HG03354 (cell line): ENCODE measurements around the gene LIPN.
A peak's percentile ranks its signal among the peaks of the same experiment; 100 is the strongest.
"Not testable (repeated sequence)": the region's sequence is repeated elsewhere in the genome, so short reads cannot be mapped to it uniquely, and the experiment has no call there.

Source experiments
- ATAC-seq: cut with Tn5 transposase; IDR thresholded peaks from one replicate; pipeline ENCODE4 v1.9.1; 2021; ENCODE audit warnings: mild to moderate bottlenecking; ENCODE audit not compliant: unreplicated experiment, poor library complexity, severe bottlenecking

Gene LIPN, protein sequence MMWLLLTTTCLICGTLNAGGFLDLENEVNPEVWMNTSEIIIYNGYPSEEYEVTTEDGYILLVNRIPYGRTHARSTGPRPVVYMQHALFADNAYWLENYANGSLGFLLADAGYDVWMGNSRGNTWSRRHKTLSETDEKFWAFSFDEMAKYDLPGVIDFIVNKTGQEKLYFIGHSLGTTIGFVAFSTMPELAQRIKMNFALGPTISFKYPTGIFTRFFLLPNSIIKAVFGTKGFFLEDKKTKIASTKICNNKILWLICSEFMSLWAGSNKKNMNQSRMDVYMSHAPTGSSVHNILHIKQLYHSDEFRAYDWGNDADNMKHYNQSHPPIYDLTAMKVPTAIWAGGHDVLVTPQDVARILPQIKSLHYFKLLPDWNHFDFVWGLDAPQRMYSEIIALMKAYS

DNA sequence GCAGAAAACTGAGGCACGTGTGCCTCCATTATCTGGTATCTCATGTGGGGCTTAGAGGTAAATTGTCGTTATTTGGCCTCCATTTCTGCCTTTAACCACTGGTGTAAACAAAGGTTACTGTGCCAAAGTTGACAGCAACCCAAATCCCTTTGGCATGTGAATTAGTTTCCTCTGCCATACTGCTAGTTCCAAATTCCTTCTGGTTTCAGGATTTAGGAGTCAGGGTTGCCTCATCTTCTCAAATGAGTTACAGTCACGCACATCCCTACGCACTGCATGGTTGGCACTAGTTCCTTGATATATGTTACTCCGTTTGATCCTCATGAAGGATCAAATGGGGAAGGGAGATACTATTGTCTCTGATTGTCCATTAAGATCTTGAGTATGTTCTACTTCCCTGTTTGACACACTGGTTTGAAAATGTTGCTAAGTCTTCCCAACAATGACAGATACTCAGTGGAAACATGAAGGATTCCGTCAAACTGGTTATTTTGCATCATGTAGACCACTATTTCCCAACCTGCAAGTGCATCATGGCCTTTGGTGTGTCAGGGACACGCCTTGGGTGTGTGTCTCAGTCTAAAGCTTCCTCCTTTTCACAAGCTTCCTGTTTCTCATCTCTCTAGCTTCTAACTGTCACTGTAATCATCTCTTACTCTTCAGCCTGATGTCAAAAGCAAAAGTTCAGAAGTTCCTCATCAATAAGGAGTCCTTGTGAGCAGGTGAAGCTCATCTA, at the start of gene LIPN:
TSS of gene LIPN (plus strand) at position 655 of the 736 bp plus-strand sequence. CDS start 1,386 bp downstream, outside the sequence.
- ATAC-seq, result no peak

DNA sequence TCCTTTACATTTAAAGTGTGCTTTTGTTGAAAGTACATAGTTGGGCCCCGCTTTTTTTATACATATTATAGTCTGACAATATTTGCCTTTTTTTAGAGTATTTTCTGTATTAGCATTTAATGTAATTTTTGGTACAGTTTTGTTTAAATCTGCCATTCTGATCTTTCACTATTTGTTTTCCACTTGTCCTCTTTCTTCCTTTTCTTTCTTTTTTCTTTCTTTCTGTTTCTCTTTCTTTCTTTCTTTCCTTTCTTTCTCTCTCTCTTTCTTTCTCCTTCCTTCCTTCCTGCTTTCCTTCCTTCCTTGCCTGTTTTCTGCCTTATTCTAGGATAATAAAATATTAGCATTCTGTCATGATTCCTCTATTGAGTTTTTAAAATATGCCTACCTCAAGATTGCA, 44.3 kb upstream of the LIPN start:
- no peak for ATAC-seq

DNA sequence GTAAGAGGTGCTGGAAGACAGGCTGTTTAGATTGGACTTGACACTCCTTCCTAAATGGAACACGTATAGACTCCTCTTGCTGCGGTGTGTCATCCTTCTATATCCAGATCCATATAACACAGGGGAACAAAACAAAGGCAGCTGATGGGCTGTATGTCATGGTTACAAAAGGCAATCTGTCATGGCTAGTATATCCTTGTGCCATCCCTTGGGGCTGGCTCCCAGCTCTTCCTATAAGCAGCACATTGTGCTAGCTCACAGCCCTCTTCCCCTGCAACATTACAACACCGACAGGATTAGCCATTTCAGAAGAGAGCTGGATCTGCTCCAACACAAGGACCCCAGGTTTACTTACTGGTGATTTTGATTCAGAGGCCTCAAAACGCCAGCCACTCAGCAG, 38.4 kb upstream of the LIPN start:
- no peak for ATAC-seq

DNA sequence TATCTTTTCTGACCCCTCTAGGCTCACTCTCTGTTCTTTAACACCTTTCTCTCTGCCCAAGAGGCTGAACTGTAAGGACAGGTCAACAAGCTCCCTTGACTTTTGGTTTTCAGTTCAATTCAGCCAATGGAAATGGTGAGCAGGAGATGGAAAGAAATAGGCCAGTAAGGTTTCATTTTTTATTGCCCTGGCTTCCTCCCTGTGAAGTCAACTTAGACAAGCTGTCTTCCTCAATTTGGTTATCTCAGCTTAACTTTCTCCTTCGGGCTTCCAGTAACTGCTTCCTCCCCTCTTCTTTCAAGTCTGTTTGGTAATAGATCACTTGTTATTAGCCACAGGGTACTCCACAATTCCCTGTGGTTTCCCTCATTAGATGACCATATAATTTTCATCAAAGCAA, 34.0 kb upstream of the LIPN start:
- peak; percentile 69 for ATAC-seq

DNA sequence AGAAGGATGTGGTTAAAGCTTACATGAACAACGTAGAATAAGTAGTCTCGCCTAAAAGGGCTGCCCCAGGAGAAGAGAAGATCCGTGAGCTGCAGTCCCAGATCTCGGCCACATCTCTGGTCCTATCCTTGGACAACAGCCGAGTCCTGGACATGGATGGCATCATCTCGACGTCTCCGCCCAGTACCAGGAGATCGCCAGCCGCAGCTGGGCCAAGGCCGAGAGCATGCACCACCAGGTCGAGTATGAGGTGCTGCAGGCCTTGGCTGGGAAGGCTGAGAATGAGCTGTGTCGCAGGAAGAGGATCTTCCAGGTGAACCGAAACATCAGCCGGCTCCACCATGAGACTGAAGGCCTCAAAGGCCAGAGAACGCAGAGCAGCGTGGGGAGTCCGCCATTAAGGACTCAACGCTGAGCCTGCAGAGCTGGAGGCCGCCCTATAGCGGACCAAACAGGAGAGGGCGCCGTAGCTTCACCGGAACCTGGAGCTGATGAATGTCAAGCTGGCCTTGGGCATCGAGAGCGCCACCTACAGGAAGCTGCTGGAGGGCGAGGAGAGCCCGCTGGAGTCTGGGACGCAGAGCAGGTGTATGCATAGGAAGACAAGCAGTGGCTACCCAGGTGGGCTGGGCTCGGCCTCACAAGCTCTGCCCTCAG, 31.6 kb upstream of the LIPN start:
- no peak for ATAC-seq

DNA sequence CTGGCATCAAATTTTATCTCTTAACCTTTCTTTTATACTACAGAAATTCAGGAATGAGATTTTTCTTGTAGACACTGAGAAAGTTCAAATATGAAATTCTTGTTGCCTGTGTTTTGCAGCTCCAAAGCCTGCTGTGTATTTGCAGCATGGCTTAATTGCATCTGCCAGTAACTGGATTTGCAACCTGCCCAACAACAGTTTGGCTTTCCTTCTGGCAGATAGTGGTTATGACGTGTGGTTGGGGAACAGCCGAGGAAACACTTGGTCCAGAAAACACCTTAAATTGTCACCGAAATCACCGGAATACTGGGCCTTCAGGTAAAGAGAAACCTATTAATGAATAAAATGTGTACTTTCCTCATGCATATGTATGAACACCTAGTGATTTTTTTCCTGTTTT, 29.0 kb upstream of the LIPN start:
- ATAC-seq, result no peak

DNA sequence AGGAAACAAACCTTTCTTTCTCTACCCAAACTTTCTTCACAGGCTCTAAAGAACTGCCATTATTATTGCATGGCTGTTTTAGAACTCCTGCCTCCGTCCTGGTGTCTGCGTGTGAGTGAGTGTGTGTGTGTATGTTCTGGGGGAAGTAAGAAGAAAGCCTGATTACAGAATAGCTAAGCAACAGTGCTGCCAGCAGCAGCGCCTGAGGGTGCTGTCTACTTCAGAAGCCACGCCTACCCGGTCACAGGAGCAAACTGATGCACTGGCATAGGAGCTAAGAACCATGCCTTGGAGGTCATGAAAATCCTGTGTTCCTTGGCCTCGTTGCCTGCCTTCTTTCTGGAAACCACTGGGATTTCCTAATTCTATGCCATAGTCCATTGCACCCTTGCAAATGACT, 28.5 kb upstream of the LIPN start:
- ATAC-seq, result no peak

DNA sequence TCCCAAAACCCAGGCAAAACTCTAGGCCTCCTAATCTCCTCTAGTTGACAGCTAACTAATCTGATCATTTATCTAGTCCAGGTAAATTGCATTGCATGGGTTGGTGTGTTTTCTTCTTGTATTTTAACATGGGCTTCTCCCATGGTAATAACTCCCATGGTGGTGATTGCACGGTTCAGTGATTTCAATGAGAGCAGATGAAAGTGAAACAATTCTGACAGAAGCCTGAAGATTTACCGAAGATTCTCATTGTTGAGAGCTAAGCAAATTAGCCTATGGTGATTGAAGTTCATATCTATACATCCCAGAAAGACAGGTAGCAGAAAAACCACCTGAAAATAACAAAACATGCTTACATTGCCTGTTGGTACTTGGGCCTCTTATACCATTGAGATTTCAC, 26.6 kb upstream of the LIPN start:
- ATAC-seq, result no peak

DNA sequence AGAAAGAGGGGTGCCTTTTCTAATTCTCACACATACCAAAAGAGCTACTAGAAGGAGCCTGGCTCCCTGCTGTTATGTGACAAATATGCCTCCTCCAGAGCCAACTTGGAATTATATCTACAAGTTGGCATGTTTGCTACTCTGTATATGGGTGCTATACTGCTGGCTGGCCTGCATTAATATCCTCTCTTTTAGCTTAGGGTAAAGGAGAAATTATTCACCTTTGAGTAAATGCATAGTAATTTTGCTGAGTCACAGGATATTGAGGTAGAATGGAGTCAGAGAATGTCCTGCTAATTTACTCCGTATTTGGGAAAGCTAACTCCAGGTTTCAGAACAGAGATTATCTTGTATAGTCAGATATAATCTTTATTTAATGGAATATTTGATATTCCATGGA, 24.2 kb upstream of the LIPN start:
- ATAC-seq, result no peak

DNA sequence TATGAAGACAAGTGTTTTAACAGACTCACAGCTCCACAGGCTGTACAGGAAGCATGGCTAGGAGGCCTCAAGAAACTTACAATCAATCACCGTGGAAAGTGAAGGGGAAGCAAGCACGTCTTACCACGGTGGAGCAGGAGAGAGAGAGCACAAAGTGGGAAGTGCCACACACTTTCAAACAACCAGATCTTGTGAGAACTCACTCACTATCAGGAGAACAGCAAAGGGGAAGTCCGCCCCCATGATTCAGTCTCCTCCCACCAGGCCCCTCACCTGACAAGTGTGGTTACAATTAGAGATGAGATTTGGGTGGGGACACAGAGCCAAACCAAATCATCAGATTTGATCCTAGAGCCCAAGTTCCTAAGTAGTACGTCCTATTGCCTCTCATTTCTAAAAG, 17.9 kb upstream of the LIPN start:
- ATAC-seq, result not testable (repeated sequence)

DNA sequence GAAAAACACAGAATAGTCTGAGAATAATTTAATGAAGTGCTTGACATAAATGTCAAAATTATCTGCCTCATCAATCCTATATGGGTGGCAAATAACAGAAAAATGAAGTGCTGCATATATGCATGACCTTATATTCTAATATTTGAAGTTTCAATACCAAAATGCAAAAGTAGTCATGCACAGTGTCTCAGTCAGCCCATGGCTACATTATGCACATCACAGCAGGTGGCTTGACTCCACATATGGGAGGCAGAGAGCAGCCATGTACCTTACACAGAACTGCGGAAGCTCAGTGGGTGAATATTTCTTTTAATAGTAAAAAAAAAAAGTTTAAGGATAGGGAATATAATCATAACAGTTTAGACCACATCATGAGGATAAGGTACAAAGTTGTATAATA, 17.4 kb upstream of the LIPN start:
- no peak for ATAC-seq

DNA sequence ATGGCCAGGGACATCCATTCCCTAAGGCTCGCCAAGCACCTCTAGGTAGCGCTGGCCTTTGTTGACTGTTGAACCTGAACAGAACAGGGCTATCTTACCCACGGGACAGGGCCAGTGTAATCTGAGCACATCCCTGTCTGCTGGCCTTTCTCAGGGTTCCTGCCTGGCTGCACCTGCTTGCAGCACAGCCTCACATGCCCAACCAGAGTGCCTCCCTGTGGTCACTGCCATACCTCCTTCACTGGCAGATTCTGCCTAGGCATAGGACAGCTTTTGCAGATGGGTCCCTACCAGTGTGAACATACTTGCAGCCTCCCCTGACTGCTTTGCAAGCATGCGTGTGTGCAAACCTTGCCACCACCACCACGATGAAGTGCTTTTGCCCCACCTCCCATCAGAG, 15.8 kb upstream of the LIPN start:
- ATAC-seq, result no peak

DNA sequence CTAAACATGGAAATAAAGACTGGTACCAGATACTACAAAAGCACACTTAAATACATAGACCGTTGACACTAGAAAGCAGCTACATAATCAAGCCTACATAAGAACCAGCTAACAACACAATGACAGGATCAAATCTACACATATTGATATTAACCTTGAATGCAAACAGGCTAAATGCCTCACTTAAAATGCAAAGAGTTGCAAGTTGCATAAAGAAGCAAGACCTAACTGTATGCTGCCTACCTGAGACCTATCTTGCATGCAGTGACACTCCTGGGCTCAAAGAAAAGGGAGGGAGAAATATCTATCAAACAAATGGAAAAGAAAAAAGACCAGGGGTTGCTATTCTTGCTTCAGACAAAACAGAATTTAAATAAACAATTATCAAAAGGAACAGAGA, 14.2 kb upstream of the LIPN start:
- no peak for ATAC-seq

DNA sequence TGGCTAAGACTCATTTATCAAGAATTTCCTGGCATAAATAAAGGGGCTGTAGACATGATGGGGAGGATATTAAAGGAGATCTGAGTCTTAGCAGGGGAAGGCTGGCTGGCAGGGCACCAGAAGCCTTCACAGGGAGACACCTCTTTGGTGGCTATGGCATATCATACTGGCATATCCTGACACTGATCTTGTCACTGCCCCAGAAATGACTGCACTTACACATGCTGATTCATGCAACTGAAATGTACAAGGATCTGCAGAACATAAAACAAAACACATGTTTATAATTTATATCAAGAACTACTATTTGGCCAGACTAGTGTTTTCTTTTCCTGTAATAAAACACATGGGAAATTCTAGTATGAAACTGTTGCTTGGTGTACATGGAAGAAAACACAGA, 5.5 kb upstream of the LIPN start:
- no peak for ATAC-seq

DNA sequence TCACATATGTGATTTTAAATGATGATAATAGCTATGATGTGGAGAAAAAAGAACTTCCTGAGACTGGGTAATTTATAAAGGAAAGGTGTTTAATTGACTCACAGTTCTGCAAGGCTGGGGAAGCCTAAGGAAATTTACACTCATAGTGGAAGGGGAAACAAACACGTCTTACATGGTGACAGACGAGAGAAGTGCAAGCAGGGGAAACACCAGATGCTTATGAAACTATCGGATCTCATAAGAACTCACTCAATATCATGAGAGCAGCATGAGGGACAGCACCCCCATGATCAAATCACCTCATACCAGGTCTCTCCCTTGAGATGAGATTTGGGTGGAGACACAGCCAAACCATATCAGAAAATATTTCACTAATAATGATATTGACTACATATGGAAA, 4.1 kb upstream of the LIPN start:
- ATAC-seq, result peak; percentile 47

DNA sequence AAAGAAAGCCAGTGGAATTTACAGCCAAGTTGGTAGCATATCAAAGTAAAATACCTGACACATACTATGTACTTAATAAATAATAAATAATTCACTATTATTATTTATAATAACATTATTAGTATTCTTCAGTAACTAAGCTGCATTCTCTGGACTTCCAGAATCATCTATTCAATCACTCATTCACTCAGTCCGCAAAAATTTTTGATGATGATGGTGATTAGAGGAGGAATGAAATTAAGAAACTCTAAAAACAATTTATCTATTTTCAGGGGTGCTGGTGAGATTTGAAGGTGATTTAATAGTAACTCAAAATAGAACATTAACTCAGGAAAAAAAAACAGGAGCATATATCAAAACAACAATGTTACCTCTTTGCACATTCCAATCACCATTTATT, 3.2 kb upstream of the LIPN start:
- no peak for ATAC-seq

DNA sequence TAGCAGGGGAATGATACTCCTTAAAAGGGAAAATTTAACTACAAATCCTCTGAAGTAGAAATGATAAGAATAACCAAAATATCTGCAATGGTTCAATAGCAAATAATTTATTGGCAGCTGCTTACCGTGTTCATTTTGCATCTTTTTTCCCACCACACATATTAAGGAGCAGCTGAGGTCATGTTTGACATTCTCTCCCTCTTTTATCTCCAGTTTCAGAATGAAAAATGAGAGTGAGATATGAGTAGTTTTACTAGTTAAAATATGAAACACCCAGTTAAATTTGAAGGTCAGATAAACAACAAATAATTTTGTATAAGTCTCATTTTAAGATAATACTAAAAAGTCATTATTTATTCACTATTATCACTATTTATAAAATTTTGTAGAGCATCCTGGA, 3.1 kb downstream of the LIPN start:
- no peak for ATAC-seq

DNA sequence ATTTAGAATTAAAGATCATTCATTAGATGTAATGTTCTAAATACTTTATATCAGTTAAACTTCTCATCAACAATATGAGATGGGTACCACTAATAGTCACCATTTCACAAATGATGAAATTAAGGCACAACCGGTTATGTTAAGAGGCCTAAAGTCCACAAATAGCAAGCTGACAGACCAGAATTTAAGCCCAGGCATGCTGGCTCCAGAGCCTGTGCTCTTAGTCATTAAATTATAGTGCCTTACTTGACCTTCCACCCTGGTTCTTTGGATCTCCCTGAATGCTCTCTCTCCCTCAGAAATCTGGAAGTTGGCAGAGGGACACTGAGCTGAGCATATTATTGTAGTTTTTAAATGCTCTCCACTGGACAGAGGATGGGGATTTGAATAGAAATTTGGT, 3.6 kb downstream of the LIPN start:
- no peak for ATAC-seq

DNA sequence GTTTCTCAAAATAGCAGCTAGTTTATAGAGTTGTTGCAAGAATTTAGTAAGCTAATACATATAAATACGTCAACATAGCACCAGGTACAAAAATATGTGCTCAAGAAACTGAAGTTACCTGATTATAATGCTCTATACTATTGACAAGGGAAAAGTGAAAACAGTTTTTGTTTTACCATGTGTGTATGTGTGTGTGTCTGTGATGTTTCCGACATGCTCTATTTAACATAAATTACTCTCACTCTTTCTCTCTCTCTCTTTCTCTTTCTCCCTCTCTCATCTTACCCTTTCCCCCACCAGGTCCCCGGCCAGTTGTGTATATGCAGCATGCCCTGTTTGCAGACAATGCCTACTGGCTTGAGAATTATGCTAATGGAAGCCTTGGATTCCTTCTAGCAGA, 4.3 kb downstream of the LIPN start:
- ATAC-seq, result no peak

DNA sequence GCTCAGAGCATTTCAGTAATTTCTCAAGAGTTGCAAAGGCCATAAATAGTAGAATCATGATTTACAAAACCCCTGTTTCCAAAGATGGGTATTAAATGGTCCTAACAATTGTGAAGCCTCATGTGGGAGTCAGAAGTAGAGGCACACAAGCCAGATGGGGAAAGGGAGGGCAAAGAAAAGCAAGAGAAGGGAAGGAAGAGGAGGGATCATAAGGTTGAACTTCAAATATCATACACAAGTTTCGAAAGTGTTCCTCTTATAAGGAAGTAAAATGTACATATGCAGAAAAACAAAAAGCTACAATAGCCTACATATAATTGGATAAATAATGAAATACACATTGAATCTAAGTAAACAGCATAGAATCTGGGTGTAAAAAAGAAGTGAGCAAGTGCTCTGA, 6.0 kb downstream of the LIPN start:
- ATAC-seq, result no peak

DNA sequence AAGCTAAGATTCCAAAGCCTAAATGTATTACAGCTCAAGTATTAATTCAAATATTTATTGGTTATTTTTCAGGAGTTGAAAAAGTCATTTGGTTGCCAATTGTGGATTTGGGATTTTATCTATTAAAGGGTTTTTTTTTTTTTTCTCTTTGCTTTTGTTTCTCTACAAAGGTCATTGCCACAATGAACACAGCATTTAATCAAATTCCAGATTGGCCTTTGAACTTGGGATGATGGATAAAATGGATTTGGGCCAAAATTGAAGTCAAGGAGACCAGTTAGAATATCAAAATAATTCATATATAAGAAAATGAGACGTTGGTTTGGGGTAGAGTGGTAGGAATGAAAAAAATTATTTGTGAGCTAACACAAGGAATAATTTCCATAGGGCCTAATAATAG, 9.6 kb downstream of the LIPN start:
- no peak for ATAC-seq
